IPS-20b (cell line): Measurements from ENCODE around the gene JMJD8.

ENCODE experiments used
- H3K27ac ChIP-seq: one replicate; pipeline ENCODE4 v1.5.1; 2013; ENCODE audit warnings: low read length
- H3K27me3 ChIP-seq: 2 replicates; pipeline ENCODE4 v1.6.1; 2013; ENCODE audit warnings: mild to moderate bottlenecking, low read length, inconsistent platforms; ENCODE audit not compliant: insufficient read depth
- H3K36me3 ChIP-seq: 2 replicates; pipeline ENCODE4 v1.6.1; 2013; ENCODE audit warnings: low read depth, mild to moderate bottlenecking, inconsistent platforms, low read length, moderate library complexity; ENCODE audit not compliant: insufficient read depth
- H3K4me1 ChIP-seq: 2 replicates; pipeline ENCODE4 v1.6.1; 2013; ENCODE audit warnings: mild to moderate bottlenecking, control low read depth, inconsistent platforms, low read length, moderate library complexity; ENCODE audit not compliant: insufficient read depth
- H3K4me3 ChIP-seq: 2 replicates; pipeline ENCODE4 v1.5.1; 2013; ENCODE audit warnings: mild to moderate bottlenecking, low read length, inconsistent platforms
- H3K9ac ChIP-seq: 2 replicates; pipeline ENCODE4 v1.6.1; 2013; ENCODE audit warnings: low read depth, mild to moderate bottlenecking, inconsistent platforms, low read length, moderate library complexity
- H3K9me3 ChIP-seq: 2 replicates; pipeline ENCODE4 v1.6.1; 2013; ENCODE audit warnings: mild to moderate bottlenecking, low read depth, low read length, inconsistent platforms; ENCODE audit not compliant: insufficient read depth

The JMJD8 gene

DNA sequence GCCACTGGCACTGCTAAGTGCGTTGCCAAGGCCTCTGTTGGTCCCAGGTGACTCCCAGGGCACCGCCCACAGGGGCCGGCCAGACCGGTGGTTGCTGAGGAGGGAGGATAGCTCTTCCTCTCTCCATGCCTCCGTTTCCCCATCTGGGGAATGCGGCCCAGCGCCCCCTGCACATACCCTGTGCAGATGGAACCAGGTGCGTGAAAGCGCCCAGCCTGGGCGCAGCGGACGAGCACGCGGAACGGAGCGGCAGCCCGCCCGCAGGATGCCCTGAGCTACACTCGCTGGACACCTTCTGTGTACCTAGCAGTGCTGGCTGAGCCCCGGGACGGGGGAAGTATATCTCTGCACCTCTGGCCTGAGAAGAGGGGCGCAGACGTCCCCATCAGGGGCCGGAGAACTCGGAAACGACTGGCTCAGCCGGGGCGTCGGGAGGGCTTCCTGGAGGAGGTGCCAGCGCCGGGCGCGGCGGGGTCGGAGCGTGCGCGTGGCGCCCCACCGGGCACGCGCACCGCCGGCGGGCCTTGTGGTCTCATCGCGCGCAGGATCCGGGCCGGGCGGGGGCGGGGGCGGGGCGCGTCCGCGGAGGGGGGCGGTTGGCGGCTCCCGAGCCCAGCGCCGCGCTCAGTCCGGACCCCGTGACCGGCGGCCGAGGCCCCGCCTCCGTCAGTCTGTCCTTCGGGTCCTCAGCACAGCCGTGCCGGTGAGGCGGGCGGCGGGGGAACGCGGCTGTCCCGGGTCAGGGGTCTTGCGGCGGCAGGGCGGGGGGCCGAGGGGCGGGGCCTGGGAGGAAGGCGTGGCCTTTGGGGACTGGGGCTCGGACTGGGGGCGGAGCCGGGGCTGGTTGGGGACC lies 42.5 kb upstream of the JMJD8 start, which contains the start of the genes CCDC78 and HAGHL:
CCDC78 (minus strand) TSS at position 6 of the 853 bp plus-strand sequence. CDS start 76 bp downstream, outside the sequence.
HAGHL (plus strand) TSS at position 669 of the 853 bp plus-strand sequence. CDS start 404 bp downstream, outside the sequence.
- H3K36me3 ChIP-seq: no peaks in the 10 kb centered on the region
- peak within 1 kb of the TSS; percentile 62 for H3K4me3 ChIP-seq
- no peak within 1 kb of the TSS for H3K27ac ChIP-seq
- no peaks in the 10 kb centered on the region for H3K9me3 ChIP-seq
- no peaks in the 10 kb centered on the region for H3K4me1 ChIP-seq
- H3K9ac ChIP-seq: peak within 1 kb of the TSS; percentile 15; the same call in 1 of the 2 replicates
- peaks cover 25% of the 10 kb centered on the region for H3K27me3 ChIP-seq

DNA sequence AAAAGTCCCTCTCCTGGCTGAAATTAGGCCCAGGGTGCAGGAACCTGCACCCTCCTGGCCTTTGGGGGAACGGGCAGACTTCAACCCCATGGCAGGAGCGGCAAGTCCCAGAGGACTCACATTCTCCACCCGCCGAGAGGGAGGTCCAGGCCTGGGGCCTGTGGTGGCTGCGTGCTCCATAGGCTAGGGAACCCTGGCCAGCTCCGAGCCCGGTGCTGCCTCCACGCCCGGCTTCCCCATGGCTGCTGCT lies 42.0 kb upstream of the JMJD8 start:
- H3K9me3 ChIP-seq: no peaks in the 10 kb centered on the region

DNA sequence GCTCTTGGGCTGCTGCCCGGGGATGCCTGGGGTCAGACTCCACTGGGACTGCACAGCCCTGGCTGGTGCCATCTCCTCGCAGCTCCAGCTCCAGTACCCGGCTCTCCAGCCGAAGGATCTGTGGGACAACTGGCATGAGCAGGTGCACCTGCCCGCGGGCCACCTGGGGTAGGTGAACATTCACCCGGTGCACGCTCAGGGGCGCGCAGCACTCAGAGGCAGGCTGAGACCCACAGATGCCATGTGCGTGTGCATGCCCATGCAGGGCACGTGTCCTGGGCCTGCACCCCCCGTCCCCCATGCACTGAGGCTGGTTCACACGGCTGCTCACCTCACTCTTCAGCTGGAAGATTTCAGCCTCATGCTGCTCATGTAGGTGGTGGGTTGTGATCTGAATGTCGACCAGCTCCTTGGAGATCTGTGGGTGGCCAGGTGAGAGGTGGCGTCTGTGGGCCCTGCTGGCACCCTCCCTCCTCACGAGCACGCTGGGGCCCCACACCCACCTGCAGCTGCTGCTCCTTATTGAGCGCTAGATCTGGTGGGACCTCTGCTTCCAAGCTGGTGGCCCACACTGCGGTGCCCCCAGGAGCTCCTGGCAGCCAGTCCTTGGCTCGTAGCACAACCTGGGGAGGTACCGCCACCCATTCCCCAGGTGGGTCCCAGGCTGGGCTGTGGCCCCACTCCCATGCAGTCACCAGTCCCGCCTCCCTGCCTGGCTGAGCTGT lies 41.5 kb upstream of the JMJD8 start:
- H3K9ac ChIP-seq: no peak overlapping the region
- no peaks in the 10 kb centered on the region for H3K9me3 ChIP-seq
- peaks cover 25% of the 10 kb centered on the region for H3K27me3 ChIP-seq
- no peaks in the 10 kb centered on the region for H3K4me1 ChIP-seq
- H3K36me3 ChIP-seq: no peaks in the 10 kb centered on the region
- H3K4me3 ChIP-seq: no peak overlapping the region
- no peak overlapping the region for H3K27ac ChIP-seq

More for the DNA sequence above, 42.0 kb upstream of the JMJD8 start:
- H3K4me1 ChIP-seq: no peaks in the 10 kb centered on the region
- H3K4me3 ChIP-seq: peak overlapping the region; percentile 60; the same call in 1 of the 2 replicates
- peaks cover 25% of the 10 kb centered on the region for H3K27me3 ChIP-seq
- H3K36me3 ChIP-seq: no peaks in the 10 kb centered on the region
- no peak overlapping the region for H3K27ac ChIP-seq
- H3K9ac ChIP-seq: no peak overlapping the region

DNA sequence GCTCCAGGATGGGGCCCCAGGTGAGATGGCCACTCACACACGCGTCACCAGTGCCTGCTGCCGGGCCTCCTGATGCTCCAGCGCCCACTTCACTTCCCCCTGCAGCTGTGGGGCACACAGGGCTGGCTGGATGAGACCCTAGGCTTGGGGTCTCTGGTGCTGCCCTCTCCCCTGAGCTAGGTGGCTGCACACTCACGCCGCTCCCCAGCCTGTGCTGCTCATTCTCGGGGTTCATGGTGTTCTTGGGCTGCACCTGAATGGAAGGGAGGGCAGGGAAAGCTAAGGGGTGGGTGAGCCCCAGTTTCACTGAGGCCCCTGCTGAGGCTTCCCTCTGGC lies 40.9 kb upstream of the JMJD8 start:
- no peak overlapping the region for H3K4me3 ChIP-seq

GRCh38 chr16:724188-725040 lies 40.3 kb upstream of the JMJD8 start:
- H3K36me3 ChIP-seq: no peaks in the 10 kb centered on the region
- no peaks in the 10 kb centered on the region for H3K9me3 ChIP-seq
- H3K4me1 ChIP-seq: no peaks in the 10 kb centered on the region
- H3K27me3 ChIP-seq: peaks cover 28% of the 10 kb centered on the region
- no peak overlapping the region for H3K9ac ChIP-seq
- H3K27ac ChIP-seq: no peak overlapping the region
- no peak overlapping the region for H3K4me3 ChIP-seq

More for the DNA sequence above, 40.9 kb upstream of the JMJD8 start:
- no peaks in the 10 kb centered on the region for H3K9me3 ChIP-seq
- no peaks in the 10 kb centered on the region for H3K36me3 ChIP-seq
- H3K9ac ChIP-seq: no peak overlapping the region
- peaks cover 25% of the 10 kb centered on the region for H3K27me3 ChIP-seq
- no peak overlapping the region for H3K27ac ChIP-seq
- H3K4me1 ChIP-seq: no peaks in the 10 kb centered on the region

DNA sequence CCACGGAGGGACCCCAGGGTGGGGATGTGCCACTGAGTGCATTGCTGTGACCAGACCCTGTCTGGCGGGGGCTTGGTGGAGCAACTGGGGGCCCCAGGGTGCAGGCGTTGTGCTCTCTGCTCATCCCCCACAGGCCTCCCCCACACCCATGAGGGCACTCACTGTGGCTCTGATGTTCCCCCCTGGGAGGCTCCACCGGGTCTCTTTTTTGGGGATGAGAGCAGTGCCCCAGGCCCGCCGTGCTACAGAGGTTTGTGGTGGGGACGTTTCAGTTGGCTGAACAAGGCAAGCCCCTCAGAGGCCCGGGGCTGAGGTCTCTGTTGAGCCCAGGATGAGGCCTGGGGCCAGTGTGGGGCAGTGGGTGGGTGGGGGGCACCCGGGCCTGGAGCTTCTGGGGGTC lies 39.6 kb upstream of the JMJD8 start:
- no peaks in the 10 kb centered on the region for H3K9me3 ChIP-seq
- H3K27me3 ChIP-seq: peaks cover 35% of the 10 kb centered on the region
- no peak overlapping the region for H3K27ac ChIP-seq
- H3K4me1 ChIP-seq: no peaks in the 10 kb centered on the region
- no peak overlapping the region for H3K9ac ChIP-seq
- no peaks in the 10 kb centered on the region for H3K36me3 ChIP-seq
- H3K4me3 ChIP-seq: no peak overlapping the region

GRCh38 chr16:722835-723633 lies 38.9 kb upstream of the JMJD8 start:
- Histone ChIP-seq H3K4me1 (no peaks in the 10 kb centered on the region), H3K4me3 (no peak overlapping the region), H3K27ac (no peak overlapping the region), H3K27me3 (peaks cover 42% of the 10 kb centered on the region), H3K36me3 (no peaks in the 10 kb centered on the region), H3K9ac (no peak overlapping the region), H3K9me3 (no peaks in the 10 kb centered on the region)

GRCh38 chr16:721765-722540 lies 37.8 kb upstream of the JMJD8 start:
- Histone ChIP-seq H3K27ac (no peak overlapping the region), H3K4me3 (no peak overlapping the region; the same call in 1 of the 2 replicates), H3K9ac (no peak overlapping the region), H3K4me1 (no peaks in the 10 kb centered on the region), H3K27me3 (peaks cover 44% of the 10 kb centered on the region), H3K36me3 (no peaks in the 10 kb centered on the region), H3K9me3 (no peaks in the 10 kb centered on the region)

DNA sequence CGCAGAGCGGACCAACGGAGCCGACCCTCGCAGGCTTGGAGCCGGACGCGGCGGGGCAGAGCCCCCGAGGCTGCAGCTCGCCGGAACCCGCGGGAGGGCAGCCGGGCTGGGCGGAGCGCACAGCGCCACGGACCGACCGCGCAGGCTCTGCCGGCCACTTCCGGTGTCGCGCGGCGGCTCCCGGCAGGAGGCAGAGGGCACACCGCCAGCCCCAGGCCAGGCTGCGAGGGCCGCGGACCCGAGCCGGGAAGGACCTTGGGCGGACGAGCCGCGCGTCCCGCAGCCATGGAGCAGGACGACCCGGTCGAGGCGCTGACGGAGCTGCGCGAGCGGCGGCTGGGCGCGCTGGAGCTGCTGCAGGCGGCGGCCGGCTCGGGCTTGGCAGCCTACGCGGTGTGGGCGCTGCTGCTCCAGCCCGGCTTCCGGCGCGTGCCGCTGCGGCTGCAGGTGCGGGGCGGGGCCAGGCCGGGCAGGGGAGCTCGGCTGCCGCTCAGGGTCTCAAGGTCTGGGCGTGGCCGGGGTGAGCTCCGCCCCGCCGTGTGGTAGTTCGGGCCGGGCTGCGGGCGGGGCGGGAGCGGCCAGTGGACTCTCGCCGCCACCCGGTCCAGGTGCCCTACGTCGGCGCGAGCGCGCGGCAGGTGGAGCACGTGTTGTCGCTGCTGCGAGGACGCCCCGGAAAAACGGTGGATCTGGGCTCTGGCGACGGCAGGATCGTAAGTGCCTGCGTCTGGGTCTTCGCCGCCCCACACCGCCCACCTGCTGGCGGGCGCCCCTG lies 37.0 kb upstream of the JMJD8 start, which contains the start of gene ANTKMT:
ANTKMT (plus strand) TSS at position 157 of the 775 bp plus-strand sequence; CDS start at position 286, 129 bp downstream.
- H3K4me3 ChIP-seq: peak within 1 kb of the TSS; percentile 81
- no peaks in the 10 kb centered on the region for H3K36me3 ChIP-seq
- no peaks in the 10 kb centered on the region for H3K9me3 ChIP-seq
- H3K27me3 ChIP-seq: peaks cover 47% of the 10 kb centered on the region
- H3K4me1 ChIP-seq: no peaks in the 10 kb centered on the region; the same call in 1 of the 2 replicates
- peak within 1 kb of the TSS; percentile 83 for H3K9ac ChIP-seq
- H3K27ac ChIP-seq: no peak within 1 kb of the TSS
